Retina (tissue), 1 donor: ENCODE results near the gene FBXL3.
A peak's percentile ranks its signal among the peaks of the same experiment; 100 is the strongest.

Experiments
- DNase-seq: peaks from one replicate; pipeline ENCODE4 v3.0.0-alpha.2; 2016

Gene FBXL3

GRCh38 chr13:77026861-77027621 lies at the start of gene FBXL3:
TSS of gene FBXL3 (minus strand) at chr13:77027159. CDS start at chr13:77021860, 5,299 bp downstream.
- peak; percentile 92 for DNase-seq

- DNase-seq: no peak
Measured at GRCh38 chr13:77067519-77067918, 40.6 kb upstream of the FBXL3 start.

- no peak for DNase-seq
Measured at GRCh38 chr13:77065461-77066147, 38.6 kb upstream of the FBXL3 start.

GRCh38 chr13:77062097-77062496 lies 35.1 kb upstream of the FBXL3 start:
- no peak for DNase-seq

- no peak for DNase-seq
Measured at GRCh38 chr13:77061362-77061761, 34.4 kb upstream of the FBXL3 start.

- no peak for DNase-seq
Measured at GRCh38 chr13:77056886-77057285, 29.9 kb upstream of the FBXL3 start.

GRCh38 chr13:77056382-77056781 lies 29.4 kb upstream of the FBXL3 start:
- no peak for DNase-seq

GRCh38 chr13:77055158-77055557 lies 28.2 kb upstream of the FBXL3 start:
- no peak for DNase-seq

GRCh38 chr13:77053192-77053591 lies 26.2 kb upstream of the FBXL3 start:
- no peak for DNase-seq

- DNase-seq: no peak
Measured at GRCh38 chr13:77048681-77049080, 21.7 kb upstream of the FBXL3 start.

- DNase-seq: no peak
Measured at GRCh38 chr13:77047649-77048343, 20.8 kb upstream of the FBXL3 start.

GRCh38 chr13:77042566-77043177 lies 15.7 kb upstream of the FBXL3 start:
- DNase-seq: no peak

- DNase-seq: no peak
Measured at GRCh38 chr13:77040835-77041234, 13.9 kb upstream of the FBXL3 start.

GRCh38 chr13:77040076-77040475 lies 13.1 kb upstream of the FBXL3 start:
- no peak for DNase-seq

- DNase-seq: no peak
Measured at GRCh38 chr13:77038907-77039480, 12.0 kb upstream of the FBXL3 start.

- no peak for DNase-seq
Measured at GRCh38 chr13:77036279-77036678, 9.3 kb upstream of the FBXL3 start.

GRCh38 chr13:77034881-77035280 lies 7.9 kb upstream of the FBXL3 start:
- no peak for DNase-seq

- no peak for DNase-seq
Measured at GRCh38 chr13:77033717-77034302, 6.9 kb upstream of the FBXL3 start.

GRCh38 chr13:77031656-77032243 lies 4.8 kb upstream of the FBXL3 start:
- no peak for DNase-seq

- DNase-seq: no peak
Measured at GRCh38 chr13:77029436-77029835, 2.5 kb upstream of the FBXL3 start.

GRCh38 chr13:77028202-77028601 lies 1.2 kb upstream of the FBXL3 start:
- DNase-seq: peak; percentile 6

- peak; percentile 81 for DNase-seq
Measured at GRCh38 chr13:77026255-77026860, 601 bp downstream of the FBXL3 start.
